HG02973 (cell line): ENCODE measurements around the gene NUAK2.
A peak's percentile ranks its signal among the peaks of the same experiment; 100 is the strongest.

Experiments
- ATAC-seq: cut with Tn5 transposase; IDR thresholded peaks from one replicate; pipeline ENCODE4 v1.9.1; 2021; ENCODE audit warnings: moderate library complexity; ENCODE audit not compliant: unreplicated experiment

The NUAK2 gene

GRCh38 chr1:205348554-205349487, 27.3 kb upstream of the NUAK2 start:
- ATAC-seq, result no peak

GRCh38 chr1:205346956-205347574, 25.5 kb upstream of the NUAK2 start:
- no peak for ATAC-seq

GRCh38 chr1:205345761-205346160, 24.2 kb upstream of the NUAK2 start:
- ATAC-seq, result no peak

GRCh38 chr1:205344066-205344928, 22.8 kb upstream of the NUAK2 start:
- ATAC-seq, result no peak

GRCh38 chr1:205343431-205344065, 22.0 kb upstream of the NUAK2 start:
- no peak for ATAC-seq

GRCh38 chr1:205342986-205343385, 21.4 kb upstream of the NUAK2 start:
- no peak for ATAC-seq

GRCh38 chr1:205340676-205341075, 19.1 kb upstream of the NUAK2 start:
- ATAC-seq, result no peak

- peak; percentile 65 for ATAC-seq
Observed at GRCh38 chr1:205339717-205340116, 18.2 kb upstream of the NUAK2 start.

GRCh38 chr1:205339197-205339702, 17.7 kb upstream of the NUAK2 start:
- no peak for ATAC-seq

GRCh38 chr1:205338011-205338410, 16.5 kb upstream of the NUAK2 start:
- ATAC-seq, result no peak

- ATAC-seq, result no peak
Observed at GRCh38 chr1:205337481-205337880, 15.9 kb upstream of the NUAK2 start.

- ATAC-seq, result no peak
Observed at GRCh38 chr1:205335692-205336091, 14.1 kb upstream of the NUAK2 start.

GRCh38 chr1:205332015-205332791, 10.7 kb upstream of the NUAK2 start:
- ATAC-seq, result no peak

- ATAC-seq, result no peak
Observed at GRCh38 chr1:205330150-205330549, 8.6 kb upstream of the NUAK2 start.

GRCh38 chr1:205329719-205330118, 8.2 kb upstream of the NUAK2 start:
- ATAC-seq, result no peak

- no peak for ATAC-seq
Observed at GRCh38 chr1:205328476-205328875, 6.9 kb upstream of the NUAK2 start.

- no peak for ATAC-seq
Observed at GRCh38 chr1:205326812-205327466, 5.4 kb upstream of the NUAK2 start.

GRCh38 chr1:205325334-205325884, 3.9 kb upstream of the NUAK2 start:
- no peak for ATAC-seq

- no peak for ATAC-seq
Observed at GRCh38 chr1:205324781-205325180, 3.2 kb upstream of the NUAK2 start.
